Subcutaneous adipose tissue (tissue), 4 donors: Measurements from ENCODE around the gene RAPGEF5. TPM values are rescaled to one million over a fixed set of nuclear protein-coding genes. Genes with fewer than 3 reads are reported as not detected.

Experiments used
- CTCF ChIP-seq: fragments of 450-650 bp; IDR thresholded peaks from one replicate; pipeline ENCODE4 v1.5.1; 2016; ENCODE audit warnings: low read depth, mild to moderate bottlenecking, control low read depth, antibody characterized with exemption, moderate library complexity
- total RNA-seq, 4 donors: library from RNA; depleted of rRNA; stranded (reverse); fragments of >200 nt; gene quantifications; one replicate each; pipeline ENCODE4 v1.1.0, GENCODE V29; 2016

Gene RAPGEF5
- total RNA-seq, 4 donors from 2014 or later, result 19.7 to 96.2 (median 63.1) TPM

GRCh38 chr7:22238354-22239311 lies 118.3 kb downstream of the RAPGEF5 start:
- no peak for TF ChIP-seq CTCF

- no peak for TF ChIP-seq CTCF
These were observed 121.8 kb downstream of the RAPGEF5 start for GRCh38 chr7:22235134-22235533.

GRCh38 chr7:22234227-22234626 lies 122.7 kb downstream of the RAPGEF5 start:
- no peak for TF ChIP-seq CTCF

- no peak for TF ChIP-seq CTCF
These were observed 125.1 kb downstream of the RAPGEF5 start for GRCh38 chr7:22231806-22232205.

- TF ChIP-seq CTCF, result no peak
These were observed 125.8 kb downstream of the RAPGEF5 start for GRCh38 chr7:22231141-22231540.

GRCh38 chr7:22230238-22230637 lies 126.7 kb downstream of the RAPGEF5 start:
- TF ChIP-seq CTCF, result no peak

- TF ChIP-seq CTCF, result no peak
These were observed 127.8 kb downstream of the RAPGEF5 start for GRCh38 chr7:22229148-22229547.
